Globus pallidus (tissue), 1 donor: ENCODE data around the gene WRAP73.

Experiments used
- DNase-seq: peaks from one replicate; pipeline ENCODE4 v3.0.0-alpha.2; 2015; ENCODE audit warnings: low spot score

The WRAP73 gene

DNA sequence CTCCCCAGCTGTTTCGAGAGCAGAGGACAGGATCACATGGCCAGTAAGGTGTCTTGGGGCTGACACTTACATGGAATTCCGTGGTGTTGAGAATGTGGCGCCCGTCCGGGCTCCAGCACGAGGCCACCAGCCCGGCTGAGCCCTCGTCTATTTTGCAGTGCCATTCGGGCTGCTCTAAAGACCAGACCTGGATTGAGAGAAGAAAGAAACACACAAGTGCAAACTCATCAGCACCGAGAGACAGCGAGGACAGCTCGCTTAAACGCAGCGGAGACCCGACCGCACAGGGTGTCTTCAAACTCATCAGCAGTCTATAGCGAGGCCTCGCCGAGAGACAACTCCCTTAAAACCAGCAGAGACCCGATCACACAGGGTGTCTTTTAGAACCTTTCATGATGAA, 3.3 kb downstream of the WRAP73 start:
- DNase-seq = no peak

DNA sequence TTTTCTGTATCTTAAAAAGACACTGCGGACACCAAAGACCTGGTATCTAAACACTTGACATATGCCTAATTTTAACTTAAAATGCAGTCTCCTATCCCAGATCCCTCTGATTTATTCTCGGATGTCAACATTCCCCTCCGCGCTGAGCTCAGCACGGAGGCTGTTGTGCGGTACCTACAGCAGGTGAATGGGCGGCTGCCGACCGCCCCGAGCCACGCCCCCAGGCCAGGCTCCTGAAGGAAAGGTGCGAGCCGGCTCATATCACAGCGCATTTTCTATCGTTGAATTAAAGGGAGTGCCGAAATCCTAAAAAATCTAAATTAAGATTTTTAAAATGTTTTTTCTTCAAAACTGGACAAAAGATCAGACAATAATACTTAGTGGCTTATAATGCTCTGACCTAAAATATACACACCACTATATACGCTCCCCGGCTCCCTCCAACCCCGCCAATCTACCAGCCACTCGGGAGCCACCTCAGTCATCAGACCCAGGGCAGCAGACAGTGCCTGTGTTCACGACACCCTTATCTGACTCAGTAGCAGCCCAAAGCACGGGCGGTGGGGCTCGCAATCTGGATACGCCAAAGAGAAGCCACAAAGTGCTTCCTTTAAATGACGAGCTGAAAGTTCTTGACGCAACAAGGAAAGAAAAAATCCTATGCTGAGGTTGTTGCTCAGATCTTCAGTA, 4.1 kb downstream of the WRAP73 start:
- no peak for DNase-seq

- DNase-seq = no peak
Measured at GRCh38 chr1:3645247-3645646, 4.7 kb downstream of the WRAP73 start.

GRCh38 chr1:3644273-3644672, 5.6 kb downstream of the WRAP73 start:
- no peak for DNase-seq

GRCh38 chr1:3642919-3643675, 6.8 kb downstream of the WRAP73 start:
- DNase-seq = no peak

- DNase-seq = no peak
Measured at GRCh38 chr1:3641816-3642215, 8.1 kb downstream of the WRAP73 start.

DNA sequence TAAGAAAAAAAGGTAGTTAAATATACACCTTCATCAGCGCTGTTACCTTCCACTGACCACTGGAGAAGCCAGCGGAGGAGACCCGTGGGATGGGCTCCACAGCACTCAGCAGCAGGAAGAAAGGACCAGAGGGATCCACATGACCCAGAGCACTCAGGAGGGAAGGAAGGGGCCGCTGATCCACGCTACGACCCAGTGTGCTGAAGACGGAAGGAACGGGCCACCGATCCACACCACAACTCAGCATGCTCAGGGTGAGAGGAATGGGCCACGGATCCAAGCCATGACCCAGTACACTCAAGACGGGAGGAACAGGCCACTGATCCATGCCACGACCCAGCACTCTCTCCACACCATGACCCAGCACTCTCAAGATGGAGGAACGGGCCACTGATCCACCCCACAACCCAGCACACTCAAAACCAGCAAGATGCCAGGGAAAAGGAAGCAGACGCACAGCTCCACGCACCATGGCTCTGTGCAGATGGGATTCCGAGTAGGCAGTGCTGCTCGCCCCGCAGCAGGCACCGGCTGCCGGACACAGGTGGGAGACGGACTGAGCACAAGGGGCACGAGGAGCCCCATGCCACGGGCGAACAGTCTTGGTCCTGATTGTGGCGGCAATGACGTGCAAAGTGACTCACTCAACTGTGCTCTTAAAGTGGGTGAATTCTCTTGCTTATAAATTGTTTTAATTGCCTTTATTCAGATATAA, 8.7 kb downstream of the WRAP73 start:
- no peak for DNase-seq

- no peak for DNase-seq
Measured at GRCh38 chr1:3640121-3640837, 9.6 kb downstream of the WRAP73 start.

DNA sequence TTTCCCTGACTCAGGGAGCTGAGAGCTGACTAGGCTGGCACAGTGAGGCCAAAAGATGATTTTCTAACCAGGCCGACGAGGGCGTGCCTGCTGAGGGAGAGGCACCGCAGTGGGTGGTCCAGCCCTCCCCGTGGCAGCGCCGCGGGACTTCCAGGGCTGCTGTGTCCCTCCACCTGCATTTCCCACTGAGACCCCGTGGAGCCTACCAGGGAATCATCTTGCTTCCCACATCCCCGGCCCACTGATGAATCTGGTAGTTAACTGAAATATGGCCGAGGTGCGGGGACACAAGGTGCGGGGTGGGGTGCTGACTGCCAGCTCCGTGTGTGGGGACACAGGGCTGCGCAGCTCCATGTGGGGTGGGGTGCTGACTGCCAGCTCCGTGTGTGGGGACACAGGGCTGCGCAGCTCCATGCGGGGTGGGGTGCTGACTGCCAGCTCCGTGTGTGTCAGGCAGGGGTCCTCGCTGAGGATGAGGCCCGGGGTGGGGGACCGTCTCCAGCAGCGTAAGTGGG, 10.4 kb downstream of the WRAP73 start:
- no peak for DNase-seq

- DNase-seq = no peak
Measured at GRCh38 chr1:3638676-3639075, 11.2 kb downstream of the WRAP73 start.

GRCh38 chr1:3638027-3638426, 11.9 kb downstream of the WRAP73 start:
- DNase-seq = no peak

GRCh38 chr1:3636531-3636930, 13.4 kb downstream of the WRAP73 start:
- DNase-seq = no peak

DNA sequence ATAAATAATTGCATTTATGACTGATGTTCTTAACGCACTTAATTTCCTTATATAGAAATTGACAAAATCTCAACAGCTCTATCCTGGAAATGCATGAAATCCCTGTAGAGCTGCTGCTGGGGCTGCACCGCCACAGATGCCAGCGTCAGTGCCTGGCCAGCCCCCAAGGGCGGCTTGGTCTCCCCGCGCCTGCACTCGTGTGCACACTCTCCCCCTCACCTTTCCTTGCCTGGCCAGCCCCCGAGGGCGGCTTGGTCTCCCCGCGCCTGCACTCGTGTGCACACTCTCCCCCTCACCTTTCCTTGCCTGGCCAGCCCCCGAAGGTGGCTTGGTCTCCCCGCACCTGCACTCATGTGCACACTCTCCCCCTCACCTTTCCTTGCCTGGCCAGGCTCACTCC, 13.8 kb downstream of the WRAP73 start:
- no peak for DNase-seq

- no peak for DNase-seq
Measured at GRCh38 chr1:3634059-3634800, 15.7 kb downstream of the WRAP73 start.

- DNase-seq = no peak
Measured at GRCh38 chr1:3633344-3634058, 16.4 kb downstream of the WRAP73 start.

DNA sequence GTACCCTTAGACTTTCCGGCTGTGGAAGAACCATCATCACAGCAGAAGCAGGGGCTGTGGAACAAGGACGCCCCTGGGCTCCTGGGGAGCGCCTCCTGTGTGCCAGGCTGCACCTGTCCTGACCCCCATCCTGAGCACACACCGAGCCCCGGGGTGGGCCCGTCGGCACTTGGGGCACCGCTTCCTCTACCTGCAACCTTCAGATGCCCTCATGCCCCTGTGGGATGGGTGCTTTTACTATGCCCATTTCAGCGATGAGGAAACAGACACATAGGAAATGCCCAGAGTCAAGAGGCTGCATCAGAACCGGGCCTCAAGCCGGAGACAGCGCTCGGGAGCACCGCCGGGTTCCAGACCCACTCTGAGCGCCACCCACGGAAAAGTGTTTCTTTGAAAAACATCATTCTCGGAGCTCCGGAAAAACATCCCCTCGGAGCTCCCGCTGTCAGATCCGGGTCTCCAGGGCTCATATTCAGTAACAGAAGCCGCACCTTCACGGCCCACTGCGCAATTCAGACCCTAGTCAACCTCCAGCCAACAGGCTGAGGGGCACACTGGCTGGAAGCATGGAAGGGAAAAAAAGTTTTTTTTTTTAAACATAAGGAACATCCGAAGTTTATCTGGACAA, 17.1 kb downstream of the WRAP73 start:
- DNase-seq = no peak

- no peak for DNase-seq
Measured at GRCh38 chr1:3632298-3632697, 17.6 kb downstream of the WRAP73 start.

GRCh38 chr1:3631320-3632260, 18.3 kb downstream of the WRAP73 start:
- no peak for DNase-seq

DNA sequence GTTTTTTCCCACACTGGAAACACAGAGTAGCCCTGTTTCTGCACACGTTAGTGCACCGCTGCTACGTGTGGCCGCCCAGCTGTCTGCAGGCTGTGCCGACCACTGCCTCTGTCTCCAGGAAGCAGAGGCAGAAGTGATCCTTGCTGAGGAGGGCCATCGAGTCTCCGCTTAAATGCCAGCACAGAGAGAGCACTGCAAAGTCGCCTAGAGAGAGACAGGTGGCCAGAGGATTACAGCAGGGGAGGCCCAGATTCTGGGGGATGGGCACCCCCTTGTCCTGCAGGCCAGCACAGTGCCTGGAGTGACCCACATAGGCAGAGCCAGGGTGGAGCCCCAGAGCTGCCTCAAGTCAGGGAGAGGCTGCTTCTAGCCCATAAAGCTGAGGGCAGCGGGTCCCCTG, 19.0 kb downstream of the WRAP73 start:
- DNase-seq = no peak
